ENCODE data around the gene RAX.

DNA sequence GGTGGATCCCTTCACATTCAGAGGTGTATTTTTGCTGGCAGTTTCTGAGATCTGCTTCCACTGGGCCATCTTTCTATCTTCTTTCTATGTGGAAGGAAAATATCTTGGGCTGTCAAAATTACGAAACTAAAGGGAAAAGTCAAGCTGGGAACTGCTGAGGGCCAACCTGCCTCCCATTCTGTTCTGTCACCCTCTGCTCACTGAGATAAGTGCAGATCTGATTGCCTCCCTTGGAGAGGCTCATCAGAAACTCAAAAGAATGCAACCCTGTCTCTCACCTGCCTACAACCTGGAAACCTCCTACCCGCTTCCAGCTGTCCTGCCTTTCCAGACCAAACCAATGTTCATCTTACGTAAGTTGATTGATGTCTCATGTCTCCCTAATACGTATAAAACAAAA lies 26.5 kb downstream of the RAX start:
- TF ChIP-seq, protein P1, sequence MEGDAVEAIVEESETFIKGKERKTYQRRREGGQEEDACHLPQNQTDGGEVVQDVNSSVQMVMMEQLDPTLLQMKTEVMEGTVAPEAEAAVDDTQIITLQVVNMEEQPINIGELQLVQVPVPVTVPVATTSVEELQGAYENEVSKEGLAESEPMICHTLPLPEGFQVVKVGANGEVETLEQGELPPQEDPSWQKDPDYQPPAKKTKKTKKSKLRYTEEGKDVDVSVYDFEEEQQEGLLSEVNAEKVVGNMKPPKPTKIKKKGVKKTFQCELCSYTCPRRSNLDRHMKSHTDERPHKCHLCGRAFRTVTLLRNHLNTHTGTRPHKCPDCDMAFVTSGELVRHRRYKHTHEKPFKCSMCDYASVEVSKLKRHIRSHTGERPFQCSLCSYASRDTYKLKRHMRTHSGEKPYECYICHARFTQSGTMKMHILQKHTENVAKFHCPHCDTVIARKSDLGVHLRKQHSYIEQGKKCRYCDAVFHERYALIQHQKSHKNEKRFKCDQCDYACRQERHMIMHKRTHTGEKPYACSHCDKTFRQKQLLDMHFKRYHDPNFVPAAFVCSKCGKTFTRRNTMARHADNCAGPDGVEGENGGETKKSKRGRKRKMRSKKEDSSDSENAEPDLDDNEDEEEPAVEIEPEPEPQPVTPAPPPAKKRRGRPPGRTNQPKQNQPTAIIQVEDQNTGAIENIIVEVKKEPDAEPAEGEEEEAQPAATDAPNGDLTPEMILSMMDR (IDR thresholded peaks at IDR 0.05), result no peak
- TF ChIP-seq POLR2A (IDR thresholded peaks at IDR 0.05), result no peak

Data from Peyer's patch (tissue), 4 donors.